Brain pericyte (primary cell): ENCODE results near the gene PLCL1.

Experiments
- DNase-seq: peaks from one replicate; pipeline ENCODE4 v3.0.0-alpha.2; 2012; ENCODE audit warnings: low read depth, low spot score

PLCL1 gene

DNA sequence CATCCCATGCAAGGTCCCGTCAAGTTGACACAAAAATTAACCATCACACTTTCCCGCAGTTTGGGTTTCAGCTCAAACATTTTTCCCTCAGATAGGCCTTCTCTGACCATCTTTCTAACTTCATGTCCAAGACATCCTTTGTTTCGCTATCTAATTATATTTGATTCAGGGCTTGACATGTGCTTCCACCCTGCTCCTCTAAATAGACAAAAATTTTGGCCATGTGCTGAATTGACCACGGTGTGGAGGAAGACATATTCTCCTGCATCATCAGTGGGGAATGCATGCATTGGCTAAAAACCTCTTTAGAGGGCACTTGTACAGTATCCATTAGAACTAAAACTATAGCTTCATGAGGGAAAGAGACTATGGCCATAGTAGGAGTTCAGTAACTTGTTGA lies 81.2 kb downstream of the PLCL1 start:
- no peak for DNase-seq

DNA sequence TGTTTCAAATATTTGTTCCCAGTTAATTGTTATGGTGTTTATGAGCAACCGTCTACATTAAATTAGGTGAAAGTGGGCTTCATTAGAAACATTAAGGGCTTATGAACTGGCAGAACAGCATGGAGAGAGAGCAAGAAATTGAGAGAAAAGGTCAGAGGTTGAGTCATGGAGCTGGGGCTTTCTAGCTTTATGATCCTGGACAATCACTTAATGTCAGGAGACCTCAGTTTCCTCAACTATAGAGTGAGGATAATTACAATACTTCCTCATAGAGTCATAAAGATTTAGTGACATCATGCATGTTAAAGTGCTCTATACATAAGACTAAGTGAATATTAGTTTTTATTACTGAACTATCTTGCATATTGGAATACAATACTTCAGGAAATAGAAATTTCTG lies 83.9 kb downstream of the PLCL1 start:
- DNase-seq = no peak

DNA sequence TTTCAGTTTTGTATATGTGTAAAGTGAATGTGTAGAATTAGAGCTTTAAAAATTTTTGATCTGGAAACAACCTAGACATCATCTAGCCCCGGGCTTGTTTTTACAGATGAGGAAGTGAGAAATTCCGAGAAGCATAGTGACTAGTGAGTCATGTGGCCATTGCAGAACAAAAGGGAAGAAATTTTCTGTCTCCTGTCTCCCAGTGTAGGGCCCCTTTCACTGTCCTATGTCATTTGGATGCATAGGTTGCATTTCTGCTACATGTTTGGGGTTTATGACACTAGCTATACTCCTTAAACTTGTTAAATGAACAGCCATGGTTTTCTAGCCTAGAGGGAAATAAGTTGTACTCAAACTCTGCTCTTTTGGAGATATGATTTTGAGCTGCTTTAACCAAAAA lies 84.6 kb downstream of the PLCL1 start:
- DNase-seq = no peak

DNA sequence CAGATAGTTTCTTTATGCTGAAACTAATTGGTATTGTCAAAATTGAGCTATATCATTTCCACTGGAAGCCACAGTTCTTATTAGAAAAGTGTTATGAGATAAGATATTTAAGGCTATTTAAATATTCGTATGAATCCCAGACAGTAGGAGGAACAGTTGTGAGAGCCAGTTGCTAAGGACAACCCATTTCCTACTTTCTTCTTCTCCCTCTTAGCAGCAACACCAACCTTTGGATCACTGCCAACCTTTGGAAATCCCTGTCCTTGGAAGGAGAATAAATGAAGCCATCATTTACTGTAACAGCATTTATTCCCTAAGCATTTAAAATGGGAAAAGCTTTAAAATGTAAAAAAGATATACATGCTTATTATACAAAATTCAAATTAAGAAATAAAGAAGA lies 85.8 kb downstream of the PLCL1 start:
- DNase-seq = no peak

DNA sequence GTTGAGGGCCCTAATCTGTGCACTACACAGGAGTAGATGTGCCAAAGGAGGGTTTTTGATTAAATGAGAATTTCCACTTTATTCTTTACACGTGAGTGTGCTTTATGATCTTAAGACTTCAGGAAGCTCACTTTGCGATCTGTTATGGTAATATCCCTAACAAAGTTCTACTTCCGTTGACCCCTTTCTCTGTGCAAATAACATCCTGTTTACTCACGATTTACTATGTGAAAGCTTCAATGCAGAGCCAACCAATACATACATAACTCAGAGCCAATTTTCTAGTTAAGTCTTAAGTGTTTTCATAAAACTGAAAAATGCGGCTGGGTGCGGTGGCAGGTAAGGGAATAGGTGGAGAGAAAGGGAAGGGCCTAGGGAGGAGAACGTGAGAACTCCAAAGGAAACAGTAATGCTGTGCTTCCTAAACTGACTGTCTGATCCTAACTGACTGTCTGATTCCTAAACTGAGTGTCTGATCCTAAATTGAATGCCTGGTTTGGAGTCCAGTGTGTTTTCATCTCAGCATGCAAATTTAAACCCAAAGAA lies 87.6 kb downstream of the PLCL1 start:
- DNase-seq = no peak

DNA sequence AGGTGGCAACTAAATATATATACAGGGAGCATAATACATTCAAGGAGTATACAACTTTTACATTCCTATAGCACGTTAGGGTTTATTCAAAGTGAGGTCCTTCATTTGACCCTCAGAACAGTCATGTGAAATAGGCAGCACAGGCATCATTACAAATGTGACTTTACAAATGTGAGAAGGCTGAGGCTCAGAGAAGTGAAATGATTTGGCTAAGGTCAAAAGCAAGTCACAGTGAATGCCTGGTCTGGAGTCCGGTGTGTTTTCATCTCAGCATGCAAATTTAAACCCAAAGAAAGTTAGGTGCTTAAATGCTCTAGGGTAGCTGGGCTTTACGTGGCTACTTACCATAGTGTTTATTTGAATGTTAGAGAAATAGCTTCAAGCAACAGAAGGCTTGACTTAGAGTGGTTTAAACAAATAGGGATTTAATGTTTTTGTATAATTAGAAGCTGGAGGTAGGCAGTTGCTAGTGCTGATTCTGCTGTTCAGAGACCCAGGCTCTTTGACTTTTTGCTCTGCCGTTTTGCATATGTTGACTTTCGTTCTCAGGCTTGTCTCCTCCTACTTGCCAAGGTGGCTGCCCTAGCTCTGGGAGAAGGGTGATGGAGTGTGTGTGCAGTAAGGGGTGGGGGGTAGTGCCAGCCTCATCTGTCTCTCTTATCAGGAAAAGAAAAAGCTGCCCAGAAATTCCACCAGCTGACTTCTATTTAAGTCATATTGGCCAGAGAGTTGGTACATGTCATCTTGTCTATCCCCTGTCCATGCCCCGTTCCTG lies 89.2 kb downstream of the PLCL1 start:
- no peak for DNase-seq

DNA sequence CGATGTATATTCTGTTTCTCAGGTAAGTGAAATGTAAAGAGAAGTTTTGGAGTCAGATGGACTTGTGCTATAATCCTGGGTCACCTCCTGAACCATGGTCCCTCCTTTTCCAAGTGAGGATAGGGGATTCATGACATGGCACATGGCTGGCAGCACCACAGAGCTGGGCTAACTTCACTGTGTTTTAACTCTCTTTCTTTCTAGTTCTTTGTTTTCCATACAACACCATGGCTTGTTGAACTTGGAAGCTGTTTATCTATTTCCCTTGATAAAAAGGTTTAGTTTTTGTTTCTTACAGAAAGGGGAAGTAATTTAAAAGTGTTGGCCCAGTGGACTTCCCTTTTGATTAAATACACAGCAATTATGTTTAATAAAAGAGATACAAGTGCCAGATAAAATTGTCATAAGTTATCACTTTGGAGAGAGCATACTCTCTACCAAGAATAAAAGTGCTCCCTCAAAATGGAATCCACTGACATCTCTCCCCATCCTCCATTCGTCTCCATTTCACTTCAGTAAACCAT lies 90.4 kb downstream of the PLCL1 start:
- no peak for DNase-seq

DNA sequence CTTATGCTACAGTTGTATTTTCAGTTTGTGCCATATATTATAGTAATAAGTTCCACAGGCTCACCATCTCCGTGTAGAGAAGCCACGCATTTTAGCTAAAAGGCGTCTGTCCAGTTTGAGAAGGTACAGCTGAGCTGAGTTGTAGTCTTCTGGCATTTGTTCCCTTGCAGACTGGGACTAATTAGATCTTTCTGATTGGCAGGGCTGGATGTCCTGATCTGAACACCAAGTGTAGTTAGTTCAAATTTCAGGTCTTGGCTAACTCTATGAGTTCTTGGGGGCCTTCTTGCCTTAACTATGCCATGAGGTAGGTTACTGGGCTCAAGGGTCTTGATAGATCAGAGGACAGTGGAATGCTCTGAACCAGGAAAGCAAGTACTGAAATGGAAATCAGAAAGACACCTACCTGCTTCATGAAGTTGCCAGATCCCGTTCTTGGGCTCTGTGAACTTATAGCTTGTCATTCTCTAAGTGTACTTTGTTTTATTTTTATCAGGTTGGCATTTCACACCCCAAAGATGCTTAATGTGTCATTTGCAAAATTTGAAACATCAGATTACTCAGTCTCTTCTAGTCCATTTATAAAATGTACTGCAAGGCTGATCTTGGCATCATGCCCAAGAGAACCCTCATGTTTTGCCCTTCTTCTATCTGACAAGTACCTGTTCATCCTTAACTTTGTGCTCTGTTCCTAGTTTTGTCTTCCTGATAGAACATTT lies 93.7 kb downstream of the PLCL1 start:
- DNase-seq = no peak

DNA sequence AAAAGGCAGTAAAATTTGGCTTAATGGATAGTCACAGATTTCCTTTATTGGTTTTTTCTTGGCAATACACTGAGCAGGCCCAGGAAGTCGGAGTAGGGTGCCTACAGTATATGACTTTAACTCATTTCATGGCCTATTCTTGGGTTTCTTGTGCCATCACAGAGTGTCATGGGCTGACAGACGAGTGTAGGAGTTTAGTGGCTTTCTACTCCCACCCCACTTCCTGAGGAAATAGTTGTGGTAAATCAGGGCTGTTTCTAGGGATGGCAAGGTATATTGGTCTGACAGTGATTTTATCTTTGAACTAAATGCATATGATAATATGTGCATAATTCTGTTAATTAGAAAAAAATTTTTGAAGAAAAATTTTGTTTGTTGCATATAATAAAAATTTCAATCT lies 100.1 kb downstream of the PLCL1 start:
- no peak for DNase-seq

DNA sequence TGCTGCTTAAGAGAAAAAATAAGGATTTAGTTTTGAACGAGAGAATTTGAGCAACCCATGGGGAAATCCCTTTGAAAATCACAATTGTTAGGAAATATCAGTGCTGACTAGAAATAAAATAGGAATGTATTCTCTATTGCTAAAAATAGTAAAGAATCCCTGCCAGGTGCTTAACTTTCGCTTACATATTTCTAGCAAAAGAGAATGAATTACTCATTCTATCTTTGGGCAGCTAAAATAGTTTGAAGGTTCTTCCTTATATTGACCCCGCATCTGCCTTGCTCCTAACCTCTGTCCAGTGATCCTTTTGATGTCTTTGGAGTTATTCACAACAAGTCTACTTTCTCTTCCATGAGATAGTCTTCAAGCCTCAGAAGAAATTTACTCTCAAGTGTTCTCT lies 103.8 kb downstream of the PLCL1 start:
- no peak for DNase-seq

DNA sequence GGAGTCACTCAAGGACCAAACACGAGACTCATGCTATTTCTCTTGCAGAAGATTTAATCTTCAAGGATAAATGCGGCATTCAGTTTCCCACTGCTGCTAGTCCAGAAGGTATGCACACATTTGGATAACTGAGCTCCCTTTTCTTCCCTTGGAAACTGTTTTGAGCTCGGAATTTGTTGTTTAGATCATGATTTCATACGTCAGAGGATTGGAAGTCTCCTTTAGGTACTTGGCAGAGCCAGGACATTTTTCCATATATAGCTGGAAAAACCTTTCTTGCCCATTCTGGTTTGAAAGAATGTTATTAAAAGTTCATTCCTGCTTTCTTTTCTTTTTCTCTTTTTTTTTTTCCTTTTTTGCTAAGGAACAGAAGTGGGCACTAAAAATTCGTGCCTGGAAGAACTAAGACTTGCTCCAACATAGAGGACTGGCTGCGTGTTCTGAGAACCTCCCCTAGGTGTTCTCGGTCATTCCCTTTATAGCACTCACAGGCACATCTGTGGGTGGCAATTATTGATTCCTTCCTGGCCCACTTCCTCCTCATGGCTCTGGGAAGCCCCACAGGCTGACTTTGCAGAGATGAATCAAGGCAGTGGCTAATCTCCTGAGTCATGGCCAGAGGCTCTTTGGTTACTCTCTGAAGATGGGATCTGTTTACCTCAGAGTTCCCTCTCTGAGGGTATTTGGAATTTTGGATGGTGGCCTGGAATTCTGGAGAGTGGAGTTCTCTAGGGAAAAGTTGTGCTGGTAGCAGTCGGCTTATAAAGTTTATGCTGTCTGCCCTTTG lies 104.8 kb downstream of the PLCL1 start:
- DNase-seq = no peak

DNA sequence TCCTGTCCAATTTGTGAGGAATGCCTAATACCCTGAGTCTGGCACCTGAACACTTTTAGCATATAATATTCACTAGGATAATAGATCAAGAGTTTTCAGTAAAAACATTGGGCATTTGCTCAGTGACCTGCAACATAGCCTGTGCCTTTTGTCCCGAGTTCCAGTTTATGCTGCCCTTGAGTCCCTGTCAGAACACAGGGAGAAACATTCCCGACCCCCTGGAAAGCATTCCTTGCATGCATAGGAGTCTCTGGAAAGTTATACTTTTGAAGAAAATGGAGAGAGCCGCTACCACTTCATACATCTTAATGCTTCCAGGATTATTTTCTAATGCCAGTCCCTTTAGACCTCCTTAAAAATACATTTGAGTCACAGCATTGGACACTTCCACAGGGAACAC lies 107.3 kb downstream of the PLCL1 start:
- DNase-seq = no peak

DNA sequence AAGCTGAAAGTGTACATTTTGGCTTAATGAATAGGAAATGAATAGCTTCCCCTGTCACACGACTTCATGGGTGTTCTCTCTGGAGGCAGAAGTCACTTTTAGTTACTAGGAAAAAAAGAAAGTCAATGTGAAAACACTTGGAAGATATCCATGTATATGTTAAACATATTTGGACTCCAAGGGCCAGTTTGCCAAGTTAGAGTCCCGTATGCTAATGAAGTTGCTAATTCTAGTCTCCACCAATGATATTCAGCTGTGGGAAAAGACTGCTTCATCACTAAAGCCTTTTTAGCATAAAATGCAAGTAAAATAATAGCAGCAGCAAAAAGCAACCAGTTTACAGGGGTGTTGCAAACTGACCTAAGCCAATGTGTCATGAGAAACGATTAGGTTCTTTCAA lies 108.7 kb downstream of the PLCL1 start:
- no peak for DNase-seq

DNA sequence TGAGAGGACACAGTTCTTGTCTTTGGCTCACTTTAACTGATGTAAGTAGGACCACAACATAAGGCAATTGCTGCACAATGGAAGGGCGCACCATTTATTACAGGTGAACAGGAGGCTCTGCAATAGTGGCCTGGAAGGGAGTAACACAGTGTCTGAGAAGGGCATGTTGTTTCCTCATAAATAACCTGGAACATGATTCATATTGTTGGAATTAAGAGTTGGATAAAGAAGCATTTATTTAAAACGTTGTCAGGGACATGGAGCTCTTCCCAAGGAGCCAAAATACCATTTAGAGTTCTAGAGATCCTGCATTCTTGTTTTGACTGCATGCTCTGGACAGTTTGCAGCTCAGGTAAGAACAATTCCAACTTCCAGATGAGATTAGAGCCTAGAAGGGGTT lies 110.4 kb downstream of the PLCL1 start:
- no peak for DNase-seq

DNA sequence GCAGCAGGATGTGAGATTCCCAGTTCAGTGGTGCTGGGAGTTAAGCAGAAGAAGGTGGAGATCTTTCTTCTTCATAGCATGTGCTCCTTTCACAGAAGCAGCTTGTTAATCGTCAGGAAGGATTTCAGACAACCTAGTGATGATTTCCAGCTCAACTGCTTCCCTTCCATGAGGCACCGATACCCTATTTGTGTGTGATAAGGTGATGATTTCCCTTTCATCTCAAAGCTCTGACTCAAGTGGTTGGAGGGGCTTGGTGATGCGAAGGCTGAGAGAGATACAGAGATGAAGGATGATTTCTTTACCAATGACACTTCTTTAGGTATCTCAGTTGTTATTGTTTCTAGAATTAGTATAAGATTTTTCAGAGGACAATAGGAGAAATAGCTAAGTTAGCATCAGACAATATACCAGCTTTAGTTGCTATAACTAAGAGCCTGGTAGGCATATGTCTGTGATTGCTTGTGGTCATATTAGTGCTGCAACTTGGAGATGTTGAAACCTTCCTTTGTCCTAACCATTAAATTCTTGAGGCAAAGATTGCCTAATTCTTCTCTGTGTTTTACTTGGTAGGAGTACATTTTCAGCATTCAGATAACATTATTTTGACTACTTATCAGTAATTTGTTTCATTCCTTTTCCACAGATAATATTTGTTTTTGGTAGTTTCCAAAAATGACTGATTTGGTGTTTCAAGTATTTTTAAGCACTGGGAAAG lies 111.3 kb downstream of the PLCL1 start:
- no peak for DNase-seq

DNA sequence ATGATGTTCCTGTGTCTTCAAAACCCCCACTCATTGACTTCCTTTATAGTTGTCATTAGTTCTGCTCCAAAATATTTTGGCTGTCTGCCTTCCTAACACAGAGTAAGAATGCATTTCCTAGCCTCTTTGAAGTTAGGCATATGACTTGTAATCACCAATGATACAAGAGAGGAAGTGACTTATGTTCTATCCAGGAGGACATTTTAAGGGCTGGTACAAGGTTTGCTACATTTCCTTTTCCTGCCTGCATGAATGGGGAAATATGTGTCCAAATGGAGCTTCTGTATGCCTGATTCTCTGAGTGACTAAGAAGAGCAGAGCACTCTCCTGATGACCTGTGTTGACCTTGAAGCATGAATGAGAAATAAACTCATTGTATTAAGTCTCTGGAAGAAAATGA lies 115.1 kb downstream of the PLCL1 start:
- DNase-seq = no peak

DNA sequence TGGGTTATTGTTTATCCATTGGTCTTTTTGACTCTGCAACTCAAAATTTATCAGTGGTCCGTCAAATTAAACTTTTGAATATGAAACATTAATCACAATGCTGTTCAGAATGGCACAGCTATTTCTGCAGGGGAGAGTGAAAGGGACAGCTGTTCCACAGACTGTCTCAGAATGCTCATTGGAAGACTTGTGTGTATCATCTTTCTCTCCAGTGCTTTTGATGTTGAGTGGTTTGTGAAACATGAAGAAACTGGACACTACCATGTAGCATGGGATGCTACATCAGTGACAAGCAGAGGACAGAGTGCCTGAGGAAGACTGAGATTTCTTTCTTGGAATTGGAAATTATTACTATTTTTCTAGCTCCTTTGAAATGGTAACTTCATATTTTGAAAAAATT lies 115.7 kb downstream of the PLCL1 start:
- no peak for DNase-seq

DNA sequence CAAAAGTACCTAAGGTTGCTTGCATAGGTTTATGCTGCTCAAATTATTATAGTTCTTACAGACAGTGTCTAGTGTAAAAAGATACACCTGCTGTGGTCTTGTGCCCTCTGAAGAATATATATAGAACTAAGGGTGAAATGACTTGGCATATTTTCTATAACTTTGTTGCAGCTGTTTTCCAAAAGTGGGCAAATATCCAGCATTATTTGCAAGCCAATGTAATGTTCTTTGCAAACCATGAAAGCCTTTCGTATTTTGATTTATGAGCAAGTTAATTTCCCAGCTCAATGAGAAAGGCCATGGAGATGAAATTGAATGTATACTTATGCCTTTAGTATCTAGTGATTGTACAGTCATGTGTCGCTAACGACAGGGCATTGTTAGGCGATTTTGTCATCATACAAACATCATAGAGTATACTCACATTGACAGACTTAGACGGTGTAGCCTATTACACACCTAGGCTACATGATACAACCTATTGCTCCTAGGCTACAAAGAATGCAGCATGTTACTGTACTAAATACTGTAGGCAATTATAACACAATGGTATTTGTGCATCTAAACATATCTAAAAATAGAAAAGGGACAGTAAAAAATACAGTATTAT lies 116.3 kb downstream of the PLCL1 start:
- DNase-seq = no peak

DNA sequence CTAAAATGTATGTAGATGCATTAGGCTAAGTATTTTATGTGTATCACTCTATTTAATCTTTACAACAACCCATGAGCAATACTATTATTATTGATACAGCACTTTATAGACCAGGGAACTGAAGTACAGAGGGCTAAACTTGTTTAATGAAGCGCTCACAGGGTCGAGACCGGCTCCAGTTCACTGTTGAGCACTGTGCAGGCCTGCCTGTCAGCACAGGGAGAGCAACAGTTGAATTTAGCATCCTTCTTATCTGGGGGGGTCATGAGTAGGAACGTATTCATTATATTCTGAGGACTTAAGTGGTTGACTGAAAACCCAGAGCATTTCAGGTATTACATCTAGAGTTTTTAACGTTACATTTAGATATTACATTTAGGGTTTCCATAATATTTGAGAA lies 120.1 kb downstream of the PLCL1 start:
- no peak for DNase-seq

DNA sequence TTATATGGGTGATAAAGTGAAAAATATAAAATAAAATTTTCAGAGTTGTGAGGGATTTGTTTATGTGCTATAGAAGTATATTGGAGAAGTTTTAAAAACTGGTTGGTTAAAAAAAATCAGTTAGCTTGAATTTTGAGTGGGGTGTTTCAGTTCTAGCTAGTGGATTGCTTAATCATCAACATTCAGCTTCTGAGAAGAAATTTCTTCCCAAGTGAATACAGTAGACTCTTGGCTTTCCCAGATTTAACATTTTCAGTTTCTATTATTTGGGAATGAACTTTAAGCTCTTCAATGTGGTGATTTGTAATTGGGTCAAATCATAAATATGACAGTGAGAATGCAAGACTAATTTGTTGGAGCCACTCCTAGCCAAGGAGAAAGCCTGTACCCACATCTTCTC lies 120.8 kb downstream of the PLCL1 start:
- no peak for DNase-seq

DNA sequence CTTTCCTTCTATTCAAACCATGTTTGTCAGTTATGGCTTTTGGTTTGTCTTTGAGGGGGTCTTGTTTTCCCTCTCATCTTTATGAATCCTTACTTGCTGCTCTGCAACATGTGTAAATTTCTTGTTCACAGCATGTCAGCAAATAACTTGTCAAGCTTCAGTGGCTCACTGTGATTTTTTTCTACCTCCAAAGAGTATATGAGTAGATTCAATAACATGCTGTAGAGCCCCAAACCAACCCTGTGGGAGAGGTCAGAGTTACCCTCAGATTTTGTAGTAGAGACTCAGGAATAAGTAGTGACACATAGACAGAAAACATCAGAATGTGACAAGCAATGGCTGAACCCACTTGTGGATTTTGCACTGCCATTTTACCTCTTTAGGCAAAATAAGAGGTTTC lies 121.6 kb downstream of the PLCL1 start:
- DNase-seq = no peak
